Occipital lobe (tissue), 2 donors: ENCODE measurements around the gene CAMSAP1. TPM values are rescaled to one million over a fixed set of nuclear protein-coding genes. Genes with fewer than 3 reads are reported as not detected.
"Not testable (repeated sequence)": the region's sequence is repeated elsewhere in the genome, so short reads cannot be mapped to it uniquely, and the experiment has no call there.

Experiments used
- DNase-seq: peaks from one replicate; lab custom pipeline; 2025; lab: John Stamatoyannopoulos, UW
- total RNA-seq: library from RNA; depleted of rRNA; stranded (reverse); fragments of >200 nt; gene quantifications from one replicate; pipeline ENCODE4 v1.2.3, GENCODE V29; 2014

Gene CAMSAP1
- total RNA-seq, 1 donor from 2014 or later = 128 TPM

DNA sequence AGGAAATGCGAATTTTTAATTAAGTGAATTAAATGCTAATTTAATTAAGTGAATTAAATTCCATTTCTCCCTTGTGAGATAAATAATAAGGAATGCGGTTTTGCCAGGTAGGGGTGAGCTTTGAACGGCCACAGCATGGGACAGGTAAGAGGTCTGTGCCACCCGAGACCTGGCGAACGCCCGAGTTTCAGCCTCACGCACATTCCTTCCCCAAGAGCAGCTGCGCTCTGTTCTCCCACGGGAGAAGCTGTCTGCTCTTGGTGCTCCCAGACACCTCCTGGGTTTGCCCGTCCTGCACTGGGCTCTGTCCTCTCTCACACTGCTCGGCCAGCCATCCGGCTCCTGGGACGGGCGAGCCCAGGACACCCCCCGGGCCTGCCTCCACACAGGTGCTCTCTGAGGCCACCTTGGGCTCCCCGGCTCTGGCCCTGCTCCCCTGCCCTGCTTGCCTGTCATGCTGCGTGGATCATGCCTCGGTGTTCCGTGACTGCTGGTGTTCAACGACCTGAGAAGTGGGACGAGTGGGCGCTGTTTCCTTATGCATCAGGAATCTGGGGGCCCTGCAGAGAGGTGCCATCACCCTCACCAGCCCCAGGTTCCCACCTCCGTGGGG, 13.7 kb upstream of the CAMSAP1 start:
- DNase-seq = no peak

GRCh38 chr9:135920256-135920930, 13.0 kb upstream of the CAMSAP1 start:
- DNase-seq = no peak

DNA sequence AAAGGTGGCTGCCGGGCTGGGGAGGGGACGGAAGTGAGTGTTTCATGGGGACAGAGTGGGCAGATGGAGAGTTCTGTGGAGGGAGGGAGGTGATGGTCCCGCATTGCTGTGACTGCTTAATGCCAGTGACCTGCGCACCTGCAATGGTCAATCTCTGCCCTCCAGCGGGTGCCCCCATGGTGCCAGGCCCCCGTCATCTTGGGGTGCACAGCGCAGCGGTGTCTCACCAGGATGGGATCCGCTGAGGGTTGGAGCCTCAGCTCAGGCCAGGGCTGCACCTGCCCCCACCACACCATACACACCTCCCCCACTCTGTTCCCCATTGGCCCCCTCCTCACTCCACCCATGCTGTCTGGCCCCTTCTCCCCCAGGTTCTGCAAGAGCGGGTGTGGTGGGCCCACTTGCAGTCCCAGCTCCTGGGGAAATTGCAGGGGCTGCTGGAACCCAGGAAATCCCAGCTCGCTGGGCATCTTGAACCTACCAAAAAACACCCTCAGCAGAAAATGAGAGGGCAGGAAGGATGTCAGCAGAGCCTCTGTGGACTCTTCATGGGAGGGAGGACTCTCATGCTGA, 12.1 kb upstream of the CAMSAP1 start:
- DNase-seq = no peak

GRCh38 chr9:135916227-135916626, 8.9 kb upstream of the CAMSAP1 start:
- not testable (repeated sequence) for DNase-seq

DNA sequence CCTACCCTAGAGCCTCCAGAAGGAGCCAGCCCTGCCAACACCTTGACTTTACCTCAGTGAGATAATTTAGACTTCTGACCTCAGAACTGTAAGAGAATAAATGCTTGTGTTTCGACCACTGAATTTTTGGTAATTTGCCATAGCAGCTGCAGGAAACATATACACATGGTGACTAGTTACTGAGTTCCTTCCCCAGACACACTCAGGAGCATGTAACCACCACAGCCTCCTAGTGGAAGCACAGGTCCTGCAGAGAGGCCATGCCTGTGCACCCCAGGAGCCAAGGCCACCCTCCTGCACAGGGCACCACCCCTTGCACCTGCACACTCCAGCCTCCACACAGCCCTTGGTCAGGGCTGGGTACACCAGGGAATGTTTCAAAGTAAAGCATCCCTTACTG, 7.6 kb upstream of the CAMSAP1 start:
- DNase-seq = no peak

DNA sequence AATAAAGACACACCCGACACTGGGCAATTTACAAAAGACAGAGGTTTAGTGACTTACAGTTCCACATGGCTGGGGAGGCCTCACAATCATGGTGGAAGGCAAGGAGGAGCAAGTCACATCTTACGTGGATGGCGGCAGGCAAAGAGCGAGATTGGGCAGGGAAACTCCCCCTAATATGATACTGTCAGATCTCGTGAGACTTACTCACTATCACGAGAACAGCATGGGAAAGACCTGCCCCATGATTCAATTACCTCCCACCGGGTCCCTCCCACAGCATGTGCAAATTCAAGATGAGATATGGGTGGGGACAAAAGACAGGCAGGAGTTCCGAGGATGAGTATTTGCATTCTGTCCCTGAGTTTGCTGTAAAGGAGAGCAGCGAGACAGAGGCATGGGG, 3.9 kb upstream of the CAMSAP1 start:
- not testable (repeated sequence) for DNase-seq

GRCh38 chr9:135910757-135911156, 3.4 kb upstream of the CAMSAP1 start:
- DNase-seq = no peak

- no peak for DNase-seq
Measured at GRCh38 chr9:135910216-135910615, 2.9 kb upstream of the CAMSAP1 start.

- no peak for DNase-seq
Measured at GRCh38 chr9:135909371-135909770, 2.0 kb upstream of the CAMSAP1 start.

GRCh38 chr9:135908754-135909204, 1.4 kb upstream of the CAMSAP1 start:
- no peak for DNase-seq

- no peak for DNase-seq
Measured at GRCh38 chr9:135908093-135908753, 877 bp upstream of the CAMSAP1 start.

- no peak for DNase-seq
Measured at GRCh38 chr9:135907006-135907430, 328 bp downstream of the CAMSAP1 start.

DNA sequence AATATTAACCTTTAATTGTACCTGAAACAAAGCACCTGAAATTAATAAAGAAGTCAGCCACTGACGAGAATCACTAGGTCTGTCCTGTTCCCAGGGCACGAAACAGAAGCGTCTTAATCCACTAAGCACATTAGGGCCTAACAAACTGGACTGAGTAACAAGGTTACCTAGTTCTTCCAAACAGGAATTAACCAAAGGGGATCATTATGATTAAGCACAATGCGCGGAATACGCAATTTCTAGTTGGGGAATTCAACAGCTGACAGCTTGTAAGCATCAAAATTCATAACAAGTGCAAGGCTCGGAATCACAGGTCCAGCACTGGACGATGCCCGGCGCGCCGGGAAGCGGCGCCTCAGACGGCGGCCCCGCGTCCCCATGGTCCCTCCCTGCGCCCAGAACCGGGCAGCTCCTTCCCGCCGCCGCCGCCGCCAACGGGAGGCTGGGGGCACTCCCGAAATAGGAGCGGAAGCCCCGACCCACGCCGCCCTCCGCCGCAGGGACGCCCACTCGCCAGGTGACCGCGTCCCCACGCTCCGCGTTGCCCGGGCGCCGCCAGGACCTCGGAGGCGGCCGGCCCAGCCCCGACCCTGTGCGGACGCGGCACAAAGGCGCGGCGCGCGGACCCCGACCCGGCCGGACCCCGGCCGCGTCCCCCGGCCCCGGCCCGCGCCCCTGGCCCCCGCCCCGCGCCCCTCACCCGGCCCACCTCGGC, 898 bp downstream of the CAMSAP1 start:
- DNase-seq = no peak

DNA sequence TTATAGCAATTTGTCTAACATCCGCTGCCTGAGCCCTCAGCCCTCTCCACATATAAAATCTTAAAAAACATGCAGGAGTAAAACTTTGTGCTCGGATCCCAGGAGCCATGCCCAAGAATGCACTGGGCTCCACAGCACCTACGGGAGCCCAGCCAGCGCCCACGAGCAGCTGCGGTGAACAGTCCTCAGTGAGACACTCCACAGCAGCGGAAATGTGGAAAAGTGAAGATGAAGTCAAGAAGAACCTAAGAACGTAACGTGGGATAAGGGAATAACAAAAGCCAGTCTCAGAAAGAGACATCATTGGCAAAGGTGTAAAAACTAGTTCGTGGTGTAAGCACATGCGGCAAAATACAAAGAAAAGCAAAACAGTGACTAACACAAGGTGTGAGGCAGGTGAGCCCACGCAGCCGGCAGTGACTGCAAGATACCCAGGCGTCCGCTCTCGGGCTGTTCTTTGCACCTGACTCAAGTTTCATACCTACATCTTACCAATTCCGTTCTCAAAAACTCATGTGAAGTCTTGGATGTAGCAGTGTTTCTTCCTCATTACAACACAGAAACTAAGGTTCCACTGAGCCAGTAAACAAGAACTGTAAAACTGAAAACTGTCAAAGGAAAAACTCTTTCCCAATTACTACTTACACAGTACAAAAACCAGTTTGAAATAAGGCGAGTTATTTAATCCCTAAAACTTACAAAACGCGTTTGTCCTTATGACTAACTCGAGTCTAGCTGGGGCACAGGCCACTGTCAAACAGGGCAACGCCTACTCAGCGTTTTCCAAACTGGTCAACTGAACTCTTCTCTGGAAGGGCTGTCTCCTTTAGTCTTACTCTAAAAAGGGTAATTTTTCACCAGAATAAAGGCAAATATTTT, 1.7 kb downstream of the CAMSAP1 start:
- DNase-seq = no peak

DNA sequence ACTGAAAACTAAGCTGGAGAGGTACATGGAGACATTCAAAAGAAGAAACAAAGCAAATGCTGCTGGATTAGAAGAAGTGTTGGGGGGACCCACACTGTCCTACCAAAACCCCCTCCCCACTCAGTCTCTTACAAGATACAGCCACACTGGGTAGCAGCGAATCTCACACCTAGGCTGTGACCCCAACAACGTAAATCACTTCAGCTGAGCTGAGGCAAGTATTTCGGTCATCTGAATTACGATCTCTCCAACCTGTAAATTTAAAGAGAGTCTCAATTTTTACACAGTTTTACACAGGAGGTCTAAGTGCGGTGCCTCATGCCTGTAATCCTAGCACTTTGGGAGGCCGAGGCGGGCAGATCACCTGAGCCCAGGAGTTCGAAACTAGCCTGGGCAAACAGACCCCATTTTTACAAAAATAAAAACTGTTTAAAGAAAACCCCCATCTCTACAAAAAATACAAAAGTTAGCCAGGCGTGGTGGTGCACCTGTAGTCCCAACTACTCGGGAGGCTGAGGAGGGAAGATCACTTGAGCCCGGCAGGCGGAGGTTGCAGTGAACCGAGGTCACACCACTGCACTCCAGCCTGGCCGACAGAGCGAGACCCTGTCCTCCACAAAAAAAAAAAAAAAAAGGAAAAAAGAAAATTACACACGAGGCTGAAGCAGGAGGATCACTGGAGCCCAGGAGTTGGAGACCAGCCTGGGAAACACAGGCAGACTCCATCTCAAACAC, 3.4 kb downstream of the CAMSAP1 start:
- DNase-seq = no peak

- no peak for DNase-seq
Measured at GRCh38 chr9:135903358-135903656, 4.0 kb downstream of the CAMSAP1 start.

DNA sequence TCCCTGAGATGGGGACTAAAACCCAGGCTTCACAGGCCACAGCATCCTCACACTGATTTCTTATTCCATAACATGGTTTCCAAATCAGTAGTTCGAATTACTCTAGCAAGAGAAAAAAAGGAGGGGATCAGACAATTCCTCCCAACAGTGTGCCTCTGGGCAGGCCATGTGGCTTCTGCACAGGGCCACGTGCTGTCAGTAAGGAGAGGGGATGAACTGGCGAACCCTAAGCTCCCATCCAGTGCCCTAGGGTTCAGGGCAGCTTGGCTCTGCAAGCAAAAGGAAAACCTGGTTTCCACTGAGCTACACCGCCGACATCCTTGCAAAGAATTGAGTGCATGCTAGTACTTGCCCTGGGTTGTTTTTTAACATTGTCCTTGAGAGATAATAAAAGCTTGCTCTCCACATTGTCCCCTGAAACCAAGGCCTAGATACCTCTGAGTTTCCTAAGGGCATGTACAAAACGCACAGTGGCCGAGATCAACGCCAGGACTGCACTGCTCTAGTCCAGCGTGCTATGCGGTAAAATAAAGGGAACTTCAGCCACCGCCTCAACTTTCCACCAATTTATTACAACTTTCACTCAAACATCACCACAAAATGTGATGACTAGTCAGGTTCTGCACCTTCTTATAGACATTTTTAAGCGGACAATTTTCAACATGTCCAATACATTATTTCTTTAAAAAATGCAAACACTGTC, 4.5 kb downstream of the CAMSAP1 start:
- no peak for DNase-seq

GRCh38 chr9:135901826-135902225, 5.5 kb downstream of the CAMSAP1 start:
- no peak for DNase-seq

DNA sequence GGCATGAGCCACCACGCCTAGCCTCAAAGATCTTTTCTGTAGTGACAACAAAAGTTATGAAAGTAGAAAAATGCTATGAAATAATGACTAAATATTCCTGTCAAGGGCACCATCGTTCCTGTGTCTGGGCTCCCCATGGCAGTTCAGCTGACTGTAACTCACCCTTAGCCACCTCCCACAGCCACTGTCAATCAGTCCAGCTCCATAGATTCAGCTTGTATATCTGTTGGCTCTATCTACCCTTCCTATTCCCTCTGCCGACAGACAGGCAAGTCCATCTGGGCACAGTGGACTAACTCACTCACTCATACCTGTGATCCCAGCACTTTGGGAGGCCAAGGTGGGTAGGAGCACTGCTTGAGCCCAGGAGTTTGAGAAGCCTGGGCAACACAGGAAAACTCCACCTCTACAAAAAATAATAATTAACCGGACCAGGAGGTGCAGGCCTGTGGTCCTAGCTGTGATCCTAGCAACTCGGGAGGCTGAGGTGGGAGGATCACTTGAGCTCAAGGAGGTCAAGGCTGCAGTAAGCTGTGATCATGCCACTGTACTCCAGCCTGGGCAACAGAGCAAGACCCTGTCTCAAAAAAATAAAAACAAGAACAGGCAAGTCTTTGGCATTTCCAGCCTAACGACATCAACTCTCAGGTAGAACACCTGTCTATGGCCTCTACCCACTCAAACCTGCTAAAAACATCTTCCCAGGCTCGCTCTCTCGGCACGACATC, 6.2 kb downstream of the CAMSAP1 start:
- DNase-seq = no peak
